ENCODE results near the gene TCF21. TPM values are rescaled to one million over a fixed set of nuclear protein-coding genes. Genes with fewer than 3 reads are reported as not detected.
A peak's percentile ranks its signal among the peaks of the same experiment; 100 is the strongest.
"Not testable (repeated sequence)": the region's sequence is repeated elsewhere in the genome, so short reads cannot be mapped to it uniquely, and the experiment has no call there.

TCF21 gene
- not detected for total RNA-seq

DNA sequence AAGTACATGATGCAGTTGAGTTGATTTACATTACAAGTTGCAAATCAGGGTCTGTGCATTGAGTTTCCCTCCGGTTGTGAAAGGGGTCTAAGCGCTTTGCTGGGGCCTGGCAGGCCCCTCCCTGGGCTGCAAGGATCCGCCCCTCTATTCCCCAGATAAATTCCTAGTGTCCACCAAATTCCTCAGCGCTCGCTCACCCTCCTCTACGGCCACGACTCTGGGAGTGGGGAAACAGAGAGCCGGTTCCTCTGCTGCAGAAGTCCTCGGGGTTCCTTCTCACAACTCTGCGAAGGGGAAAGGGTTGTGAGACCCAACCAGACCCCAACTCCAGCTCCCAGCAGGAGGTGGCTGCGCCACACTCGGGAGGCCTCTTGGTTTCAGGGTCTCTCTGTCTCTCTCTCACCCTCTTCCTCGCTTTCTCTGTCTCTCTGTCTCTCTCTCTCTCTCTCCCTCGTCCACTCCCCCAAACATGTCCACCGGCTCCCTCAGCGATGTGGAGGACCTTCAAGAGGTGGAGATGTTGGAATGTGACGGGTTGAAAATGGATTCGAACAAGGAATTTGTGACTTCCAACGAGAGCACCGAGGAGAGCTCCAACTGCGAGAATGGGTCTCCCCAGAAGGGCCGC lies at the start of gene TCF21:
TCF21 (plus strand) TSS at position 185 of the 628 bp plus-strand sequence; CDS start at position 470, 285 bp downstream.
- DNase-seq (ENCODE audit: low read depth in 2 of 3, low spot score in 2 of 3), result no peak

DNA sequence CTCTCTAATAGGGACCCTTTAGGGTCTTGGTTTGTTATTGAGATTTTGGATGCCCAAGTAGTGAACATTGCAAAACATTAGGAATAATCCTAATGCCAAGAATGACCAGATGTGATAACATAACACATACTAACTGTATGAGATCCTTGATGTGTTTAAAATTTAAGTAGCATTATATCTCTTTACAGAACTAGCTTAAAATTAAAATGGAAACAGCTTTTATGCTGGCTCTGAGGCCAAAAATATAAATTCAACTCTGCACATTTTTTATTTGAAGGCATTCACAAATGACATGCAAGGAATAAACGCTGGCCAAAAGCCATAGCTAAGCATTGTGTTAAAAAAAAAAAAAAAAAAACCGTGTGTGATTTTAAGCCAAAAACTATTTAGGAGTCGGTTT lies 47.7 kb upstream of the TCF21 start:
- no peak for DNase-seq (ENCODE audit: low read depth in 2 of 3, low spot score in 2 of 3)

DNA sequence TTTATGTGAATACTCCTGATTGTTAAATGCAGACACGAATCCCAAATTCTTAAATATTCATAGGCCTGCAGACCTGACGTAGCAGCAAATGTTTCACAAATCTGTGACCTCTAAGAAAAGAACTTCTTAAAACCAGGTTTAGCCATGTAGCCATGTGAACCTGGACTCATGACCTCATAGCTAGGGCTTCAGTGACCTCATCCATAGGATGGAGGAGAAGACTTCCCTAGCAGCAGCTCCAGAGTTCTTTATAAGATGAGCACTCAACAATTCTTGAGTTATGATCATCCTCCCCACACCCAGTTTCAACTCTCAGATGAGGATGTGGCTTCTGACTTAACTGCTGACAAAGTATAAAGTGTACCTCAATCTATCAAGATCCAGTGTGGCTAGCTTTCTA lies 45.8 kb upstream of the TCF21 start:
- DNase-seq (ENCODE audit: low read depth in 2 of 3, low spot score in 2 of 3), result no peak

DNA sequence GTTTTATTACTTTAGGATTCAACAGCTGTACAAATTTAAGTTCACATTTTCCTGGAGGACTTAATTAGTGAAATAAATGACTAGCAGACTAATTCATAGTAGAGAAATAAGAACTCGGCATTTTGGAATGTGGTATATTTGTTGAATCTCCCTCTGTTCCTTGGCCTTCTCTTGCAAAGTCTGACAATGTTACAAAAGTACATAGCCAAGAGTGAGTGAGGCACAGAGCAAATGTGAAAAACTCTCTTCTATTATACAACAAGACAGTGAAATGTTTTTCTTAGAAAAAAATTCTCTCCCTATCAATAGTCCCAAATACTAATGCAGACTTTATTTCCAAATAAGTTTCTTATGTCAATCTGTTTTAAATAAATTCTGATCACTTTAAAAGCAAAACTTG lies 44.2 kb upstream of the TCF21 start:
- DNase-seq (ENCODE audit: low read depth in 2 of 3, low spot score in 2 of 3), result no peak

DNA sequence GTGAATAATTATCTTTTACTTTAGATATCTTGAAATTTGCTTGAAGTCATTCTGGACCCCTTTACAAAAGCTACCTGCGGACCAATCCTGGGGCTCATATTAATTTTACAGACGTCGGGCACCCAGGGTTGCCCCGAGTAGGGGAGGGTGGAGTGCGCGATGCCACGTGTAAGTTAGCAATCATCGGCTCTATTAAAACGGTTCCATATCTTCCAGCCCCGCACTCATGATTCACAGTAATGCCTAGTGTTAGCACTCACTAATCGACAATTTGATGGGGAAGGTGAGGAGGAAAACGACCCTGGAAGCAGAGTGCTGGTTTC lies 34.9 kb upstream of the TCF21 start:
- no peak for DNase-seq (ENCODE audit: low read depth in 2 of 3, low spot score in 2 of 3)

DNA sequence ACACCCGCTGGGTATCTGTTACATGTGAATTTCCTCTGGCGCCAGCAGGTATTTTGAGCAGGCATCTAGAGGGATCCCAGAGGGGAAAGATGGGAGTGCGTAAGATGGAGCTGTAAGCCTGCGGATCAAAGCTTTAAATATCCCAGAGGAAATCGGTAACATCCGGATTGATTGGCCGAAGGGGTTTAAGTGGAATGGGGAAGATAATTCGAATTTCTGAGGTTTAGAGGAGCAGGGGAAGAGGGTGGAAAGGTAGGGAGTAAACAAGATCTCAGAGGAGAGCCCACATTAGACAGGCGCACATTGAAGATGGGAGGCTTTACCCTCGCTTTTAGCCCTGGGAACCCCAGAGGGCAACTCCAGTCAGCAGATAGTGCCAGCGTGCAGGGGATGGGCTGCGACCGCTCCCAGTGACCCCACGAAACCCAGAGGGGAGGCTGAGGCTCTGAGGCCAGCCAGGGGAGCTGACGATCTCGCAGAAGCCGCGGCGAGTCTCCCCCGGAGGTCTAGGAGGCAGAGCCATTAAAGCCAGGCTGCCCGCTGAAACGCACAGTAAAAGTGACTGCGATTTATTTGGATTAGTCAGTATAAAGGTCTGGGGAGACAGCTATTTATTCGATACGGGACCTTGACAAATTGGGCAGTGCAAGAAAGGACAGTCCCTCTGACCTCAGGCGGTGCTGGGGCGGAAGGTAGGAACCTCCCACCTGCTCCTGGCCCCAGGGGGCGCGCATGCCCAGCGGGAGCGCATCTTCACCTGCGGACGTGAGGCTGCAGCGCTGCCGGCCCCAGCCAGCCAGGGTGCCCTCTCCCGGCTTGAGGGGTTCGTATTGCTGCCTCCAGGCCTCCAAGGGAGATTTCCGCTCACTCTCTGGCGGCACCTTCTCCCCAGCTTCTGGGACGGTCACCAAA lies 34.3 kb upstream of the TCF21 start:
- no peak for DNase-seq (ENCODE audit: low read depth in 2 of 3, low spot score in 2 of 3)

DNA sequence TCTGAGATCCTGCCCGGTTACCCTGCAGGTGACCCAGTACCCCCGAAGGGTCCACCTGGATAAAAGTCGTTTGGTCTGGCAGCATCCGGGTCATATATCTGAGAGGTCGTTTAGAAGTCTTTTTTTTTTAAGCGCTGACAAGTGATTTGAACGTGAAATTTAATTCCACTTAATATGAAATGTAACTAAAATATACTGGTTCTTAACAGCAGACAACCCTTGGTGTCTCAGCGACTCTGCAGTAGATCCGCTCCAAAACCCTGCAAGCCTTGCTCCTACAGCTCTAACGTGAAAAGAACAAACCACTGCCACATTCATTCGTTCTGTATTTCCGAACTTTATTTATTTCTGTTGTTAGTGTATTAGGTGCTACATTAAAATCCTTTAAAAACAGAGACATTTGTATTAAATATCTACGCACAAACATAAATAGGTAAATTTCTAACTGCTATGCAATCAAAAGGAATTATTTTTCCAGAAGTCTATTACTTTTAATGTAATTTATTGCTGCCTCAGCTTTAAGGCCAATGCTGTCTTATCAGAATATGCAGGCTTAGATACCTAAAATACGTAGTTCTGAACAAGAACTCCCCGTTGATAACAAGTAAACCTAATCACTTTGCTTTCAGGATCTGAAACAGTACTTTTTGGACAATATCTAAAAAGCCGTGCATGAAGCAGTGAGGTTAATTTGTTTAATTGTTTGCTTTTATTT lies 33.5 kb upstream of the TCF21 start:
- peak in 1 of 3 donors; percentile 15 for DNase-seq (ENCODE audit: low read depth in 2 of 3, low spot score in 2 of 3)

DNA sequence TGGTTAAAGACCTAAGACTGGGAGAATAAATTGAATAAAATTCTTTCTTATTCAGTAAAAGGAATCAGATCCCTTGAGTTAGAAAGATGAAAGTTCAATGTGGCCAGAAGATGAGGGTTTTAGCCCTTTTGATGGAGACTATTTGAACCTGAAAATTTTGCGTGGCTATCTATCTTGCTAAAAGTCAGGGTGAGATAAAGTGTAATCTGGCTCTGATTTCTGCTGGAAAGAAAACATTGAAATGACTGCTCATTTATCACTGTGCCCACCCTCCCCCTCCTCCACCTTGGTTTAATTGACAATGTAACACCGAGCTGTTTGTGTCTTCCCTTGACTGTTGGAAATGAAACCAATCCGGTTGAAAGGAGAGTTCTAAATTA lies 32.9 kb upstream of the TCF21 start:
- peak in 1 of 3 donors; percentile 31 for DNase-seq (ENCODE audit: low read depth in 2 of 3, low spot score in 2 of 3)

DNA sequence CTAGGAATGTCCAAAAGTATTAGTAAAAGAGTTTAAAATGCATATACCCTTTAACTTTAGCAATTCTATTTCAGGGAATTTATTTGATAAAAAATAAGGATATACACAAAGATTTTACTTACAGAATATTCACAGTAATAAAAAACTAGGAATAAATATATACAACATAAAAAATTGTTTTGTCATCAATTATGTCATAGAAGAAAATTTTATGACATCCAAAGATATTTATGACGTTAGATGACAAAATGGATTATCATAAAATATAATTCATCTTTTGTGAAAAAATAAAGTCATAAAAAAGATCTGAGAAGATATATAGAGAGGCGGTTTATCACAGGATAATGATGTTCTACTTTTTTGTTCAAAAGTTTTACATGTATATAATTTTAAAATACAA lies 32.0 kb upstream of the TCF21 start:
- DNase-seq (ENCODE audit: low read depth in 2 of 3, low spot score in 2 of 3), result no peak

DNA sequence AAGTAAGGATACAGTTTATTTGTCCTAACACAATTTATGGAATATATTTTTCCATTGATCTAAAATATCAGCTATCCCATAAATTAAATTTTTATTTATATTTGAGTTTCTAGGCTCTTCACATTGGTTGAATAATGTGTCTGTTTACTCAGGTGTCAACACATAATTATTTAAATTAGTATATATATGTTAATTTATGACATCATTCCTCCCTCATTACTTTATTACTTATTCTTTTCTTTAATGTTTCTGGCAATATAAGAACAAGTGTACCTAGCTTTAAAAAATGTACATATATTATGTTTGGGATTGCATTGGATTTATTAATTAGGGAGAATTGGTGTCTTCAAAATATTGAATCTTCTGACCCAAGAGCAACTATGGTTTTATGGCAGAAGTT lies 31.2 kb upstream of the TCF21 start:
- no peak for DNase-seq (ENCODE audit: low read depth in 2 of 3, low spot score in 2 of 3)

DNA sequence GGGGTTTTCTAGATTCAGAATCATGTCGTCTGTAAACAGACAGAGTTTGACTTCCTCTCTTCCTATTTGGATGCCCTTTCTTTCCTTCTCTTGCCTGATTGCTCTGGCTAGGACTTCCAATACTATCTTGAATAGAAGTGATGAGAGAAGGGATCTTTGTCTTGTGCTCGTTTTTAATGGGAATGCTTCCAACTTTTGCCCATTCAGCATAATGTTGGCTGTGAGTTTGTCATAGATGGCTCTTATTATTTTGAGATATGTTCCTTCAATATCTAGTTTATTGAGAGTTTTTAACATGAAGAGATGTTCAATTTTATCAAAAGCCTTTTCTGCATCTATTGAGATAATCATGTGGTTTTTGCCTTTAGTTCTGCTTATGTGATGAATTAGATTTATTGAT lies 27.6 kb upstream of the TCF21 start:
- DNase-seq (ENCODE audit: low read depth in 2 of 3, low spot score in 2 of 3), result not testable (repeated sequence)

DNA sequence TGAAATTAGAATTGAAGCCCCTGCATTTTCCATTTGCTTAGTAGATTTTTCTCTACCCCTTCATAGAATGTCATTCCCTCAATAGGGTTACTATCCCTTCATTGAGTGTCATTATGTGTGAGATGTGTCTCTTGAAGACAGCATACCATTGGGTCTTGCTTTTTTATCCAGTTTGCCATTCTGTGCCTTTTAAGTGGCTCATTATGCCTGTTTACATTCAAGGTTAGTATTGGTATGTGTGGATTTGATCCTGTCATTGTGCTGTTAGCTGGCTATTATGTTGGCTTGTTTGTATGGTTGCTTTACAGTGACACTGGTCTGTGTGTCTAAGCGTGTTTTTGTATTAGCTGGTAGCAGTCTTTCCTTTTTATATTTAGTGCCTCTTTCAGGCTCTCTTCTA lies 25.7 kb upstream of the TCF21 start:
- DNase-seq (ENCODE audit: low read depth in 2 of 3, low spot score in 2 of 3), result no peak

DNA sequence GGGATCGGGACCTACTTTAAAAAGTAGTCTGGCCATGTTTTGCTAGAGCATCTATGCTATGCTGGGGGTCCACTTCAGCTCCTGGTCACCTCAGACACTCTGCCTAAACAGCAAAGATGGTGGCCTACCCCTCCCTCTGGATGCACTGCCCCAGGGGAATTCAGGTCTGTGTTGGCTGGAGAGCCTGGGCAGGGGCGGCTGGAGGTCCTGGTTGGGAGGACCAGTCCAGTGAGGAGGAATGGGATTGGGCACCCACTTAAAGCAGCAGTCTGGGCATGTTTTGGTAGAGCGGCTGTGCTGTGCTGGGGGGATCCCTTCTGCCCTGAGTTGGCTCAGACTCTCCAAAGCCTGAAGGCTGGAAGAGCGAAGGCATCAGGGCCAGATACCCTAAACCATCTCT lies 23.2 kb upstream of the TCF21 start:
- DNase-seq (ENCODE audit: low read depth in 2 of 3, low spot score in 2 of 3), result no peak

DNA sequence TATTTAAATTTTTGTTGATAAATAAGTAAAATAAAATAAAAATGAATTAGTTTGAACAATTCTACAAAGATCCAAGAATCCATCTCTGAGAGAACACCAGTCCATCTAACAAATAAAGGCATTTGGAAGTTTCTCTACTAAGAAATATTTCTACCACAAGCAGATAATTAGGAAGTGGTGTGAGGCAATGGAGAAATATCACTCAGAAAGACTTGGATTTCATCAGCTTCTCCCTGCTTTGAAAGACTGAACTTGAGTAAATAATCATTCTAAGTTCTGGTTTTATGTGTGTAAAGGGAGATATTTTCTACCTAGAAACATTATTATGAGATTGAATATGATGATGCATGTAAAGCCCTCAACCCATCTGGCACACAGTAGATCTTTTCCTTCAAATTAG lies 17.8 kb upstream of the TCF21 start:
- DNase-seq (ENCODE audit: low read depth in 2 of 3, low spot score in 2 of 3), result no peak

DNA sequence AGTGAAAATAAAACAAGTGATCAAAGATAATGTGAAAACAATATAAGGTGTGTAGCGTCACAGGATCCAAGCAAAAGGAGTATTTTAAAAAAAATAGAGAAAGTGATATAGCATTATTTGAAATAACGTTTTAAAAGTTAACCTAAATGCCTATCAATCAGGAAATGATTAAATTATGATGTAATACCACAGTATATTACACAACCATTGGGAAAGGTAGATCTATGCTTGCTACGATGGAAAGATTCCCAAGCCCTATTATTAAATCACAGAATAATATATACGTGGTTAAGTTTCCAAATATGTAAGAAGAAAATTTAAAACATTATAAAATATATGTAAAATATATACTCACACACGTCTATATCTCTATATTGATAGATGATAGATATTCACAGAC lies 15.4 kb upstream of the TCF21 start:
- DNase-seq (ENCODE audit: low read depth in 2 of 3, low spot score in 2 of 3), result no peak

DNA sequence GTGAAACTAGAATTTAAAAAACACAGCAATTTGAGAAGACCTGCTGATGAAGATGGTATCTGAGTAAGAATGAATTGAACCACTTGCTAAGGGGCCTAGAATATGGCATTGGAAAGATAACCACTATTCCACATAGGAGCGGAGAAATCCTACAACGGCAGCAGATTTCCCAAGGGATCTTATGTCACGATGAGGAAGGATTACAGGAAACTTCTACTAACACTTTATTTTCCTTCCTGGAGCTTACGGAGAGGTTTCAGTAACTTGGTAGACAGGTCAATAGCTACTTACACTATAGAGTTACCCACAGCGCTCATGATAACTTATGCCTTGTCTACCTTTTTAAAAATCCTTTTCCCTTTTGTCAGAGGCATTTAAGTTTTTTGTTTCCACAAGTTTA lies 11.8 kb upstream of the TCF21 start:
- no peak for DNase-seq (ENCODE audit: low read depth in 2 of 3, low spot score in 2 of 3)

DNA sequence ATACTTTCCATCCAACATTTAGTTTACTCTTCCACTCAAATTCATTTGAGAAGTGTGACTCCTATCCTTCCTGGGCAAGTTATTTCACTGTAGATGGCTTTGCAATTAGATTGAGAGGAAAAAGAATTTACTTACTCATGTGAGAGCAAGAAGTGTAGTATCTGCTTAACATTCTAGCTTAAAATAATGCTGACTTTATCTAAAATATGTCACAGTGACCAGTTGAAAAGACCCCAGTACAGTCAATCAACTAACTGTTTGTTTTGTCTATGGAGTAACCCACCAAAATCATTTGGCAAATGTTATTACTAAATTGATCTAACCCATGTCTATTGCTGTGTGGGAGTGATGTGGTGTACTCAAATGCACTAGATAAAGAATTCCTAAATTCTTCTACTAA lies 8.9 kb upstream of the TCF21 start:
- DNase-seq (ENCODE audit: low read depth in 2 of 3, low spot score in 2 of 3), result no peak

DNA sequence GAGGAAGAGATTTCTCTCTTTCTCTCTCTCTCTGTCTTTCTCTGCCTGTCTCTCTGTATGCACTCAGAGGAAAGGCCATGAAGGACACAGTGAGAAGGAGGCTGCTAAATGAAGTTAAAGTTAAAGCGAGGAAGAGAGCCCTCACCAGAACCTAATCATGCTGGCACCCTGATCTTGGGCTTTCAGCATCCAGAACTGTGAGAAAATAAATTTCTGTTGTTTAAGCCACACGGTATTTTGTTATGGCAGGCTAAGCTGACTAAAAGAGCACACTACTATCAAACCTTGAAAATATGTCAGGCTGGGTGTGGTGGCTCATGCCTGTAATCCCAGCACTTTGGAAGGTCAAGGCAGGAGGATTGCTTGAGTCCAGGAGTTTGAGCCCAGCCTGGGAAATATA lies 8.0 kb upstream of the TCF21 start:
- DNase-seq (ENCODE audit: low read depth in 2 of 3, low spot score in 2 of 3), result no peak

DNA sequence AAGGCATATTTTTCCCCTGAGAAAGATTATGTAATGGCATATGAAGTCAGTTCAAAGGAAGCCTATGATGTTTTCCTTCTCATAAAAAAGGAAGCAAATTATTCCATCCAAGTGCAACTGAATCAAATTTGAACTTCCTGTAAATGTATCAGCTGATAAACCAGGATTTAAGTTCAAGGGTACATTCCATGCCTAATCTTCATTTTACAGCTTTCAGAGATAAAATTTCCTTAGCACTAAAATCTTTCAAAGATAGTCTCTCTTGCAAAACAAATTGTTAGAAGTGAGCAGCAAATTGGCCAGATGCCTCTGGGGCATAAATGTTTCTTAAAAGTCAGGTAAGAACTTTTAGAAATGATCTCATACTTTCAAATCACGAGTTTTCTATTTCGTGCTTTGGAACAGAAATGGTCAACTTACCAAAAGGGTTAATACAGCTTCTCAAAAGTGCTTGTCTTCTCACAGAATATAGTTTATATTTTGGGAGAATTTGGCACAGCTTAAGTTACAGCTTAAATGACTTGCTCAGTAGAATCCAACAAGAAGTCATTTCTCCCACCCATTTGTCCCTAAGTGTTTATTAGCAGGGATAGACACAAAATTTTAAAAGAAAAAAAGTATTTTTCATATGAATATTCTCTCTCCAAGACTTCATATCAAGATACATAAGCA lies 2.7 kb upstream of the TCF21 start:
- DNase-seq (ENCODE audit: low read depth in 2 of 3, low spot score in 2 of 3), result no peak

DNA sequence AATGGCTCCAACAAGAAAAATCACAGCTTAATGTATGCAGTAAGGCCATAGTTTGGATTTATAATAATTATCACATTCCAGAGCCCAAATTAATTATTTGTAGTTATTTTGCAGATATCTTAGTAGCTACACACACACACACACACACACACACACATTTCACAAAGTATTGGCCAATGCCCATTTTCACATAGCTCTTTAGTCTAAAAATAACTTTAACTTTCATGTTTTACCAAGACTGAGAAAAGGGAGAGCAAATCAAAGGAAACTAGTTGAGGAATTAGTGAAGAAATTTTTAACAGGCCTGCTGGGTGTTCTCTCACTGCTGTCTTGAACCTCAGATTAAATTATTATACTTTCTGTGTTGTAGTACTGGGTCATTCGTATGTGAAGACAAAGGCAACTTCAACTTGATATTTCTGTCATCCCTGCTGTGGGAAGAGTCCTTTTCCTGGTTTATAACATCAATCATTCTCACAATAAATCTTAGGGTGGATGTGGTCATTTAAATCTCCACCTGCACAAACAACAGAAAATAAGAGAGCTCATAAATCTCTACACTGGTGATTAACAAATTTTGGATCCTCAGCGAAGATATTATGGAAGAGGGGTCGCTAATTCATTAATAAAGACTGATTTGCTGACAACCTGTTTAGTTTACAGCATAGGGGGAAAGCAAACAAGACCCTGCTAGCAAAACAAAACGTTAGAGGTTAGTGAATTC lies 1.6 kb upstream of the TCF21 start:
- DNase-seq (ENCODE audit: low read depth in 2 of 3, low spot score in 2 of 3), result no peak

DNA sequence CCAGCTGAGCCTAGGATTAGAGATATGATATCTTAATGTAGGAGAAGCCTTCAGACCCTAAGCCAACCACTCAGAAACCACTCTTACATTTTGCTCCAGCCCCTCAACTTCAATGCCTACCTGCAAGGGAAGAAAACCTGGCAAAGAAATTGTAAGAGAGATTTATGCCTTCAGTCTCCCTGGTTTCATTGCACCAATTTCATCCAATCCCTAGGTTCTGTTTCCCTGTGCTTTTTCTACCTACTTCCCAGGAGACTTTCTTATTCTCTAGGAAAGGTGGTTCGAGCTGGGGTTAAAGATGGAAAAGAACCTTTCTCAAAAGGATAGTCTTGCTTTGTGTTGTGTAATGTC lies 1.1 kb upstream of the TCF21 start:
- no peak for DNase-seq (ENCODE audit: low read depth in 2 of 3, low spot score in 2 of 3)
